ENCODE results near the gene TSR3. TPM values are rescaled to one million over a fixed set of nuclear protein-coding genes. Genes with fewer than 3 reads are reported as not detected.
A peak's percentile ranks its signal among the peaks of the same experiment; 100 is the strongest.

The TSR3 gene
- total RNA-seq, 1 experiment from 2014 or later, result 52.7 TPM

GRCh38 chr16:1312467-1312816 lies 39.2 kb downstream of the TSR3 start:
- ChIA-PET CTCF (no interaction called here), POLR2A (no interaction called here), RAD21 (ENCODE audit: low non-redundant PET in 1 of 2, low total read pairs in 2 of 2, uncharacterized antibody in 2 of 2, unreplicated experiment in 2 of 2) (no interaction called here)
- Histone ChIP-seq H3K9me3 (ENCODE audit: control insufficient read depth in 1 of 2, insufficient read depth in 1 of 2, low read depth in 1 of 2, low read length in 2 of 2) (no peaks in the 10 kb centered on the region), H3K9me2 (ENCODE audit: insufficient read depth) (no peaks in the 10 kb centered on the region), H3K27ac (ENCODE audit: low read depth, low read length) (no peak overlapping the region; the same call in 1 of the 2 replicates), H3K4me1 (ENCODE audit: control insufficient read depth in 1 of 2, insufficient read depth in 2 of 2, low read length in 2 of 2) (peaks cover 7 to 34% of the 10 kb centered on the region in 2 experiments), H3K27me3 (ENCODE audit: insufficient read depth, low read length) (no peaks in the 10 kb centered on the region), H3K4me2 (ENCODE audit: low read length) (0 out of 2 replicates have a peak overlapping the region, but pooled peaks have one; percentile 94), H3K36me3 (ENCODE audit: control insufficient read depth in 1 of 2, insufficient read depth in 2 of 2, low read length in 2 of 2) (peaks cover 28 to 50% of the 10 kb centered on the region in 2 experiments), H3K4me3 (replicated peaks in 1 of 2; ENCODE audit: low read depth in 1 of 2, low read length in 2 of 2) (no peak overlapping the region), H2AFZ (ENCODE audit: low read depth, low read length, poor library complexity, severe bottlenecking) (no peak overlapping the region), H3K9ac (ENCODE audit: low read length) (no peak overlapping the region), H4K20me1 (ENCODE audit: insufficient read depth) (peaks cover 29% of the 10 kb centered on the region; the same call in 1 of the 2 replicates), H3K79me2 (ENCODE audit: insufficient read depth, low read length) (peaks cover 76% of the 10 kb centered on the region)
- TF ChIP-seq RAD21 (IDR thresholded peaks at IDR 0.05; ENCODE audit: low read depth) (no peak), FOSL1 (IDR thresholded peaks at IDR 0.05; ENCODE audit: low read depth) (no peak), ATF3 (IDR thresholded peaks at IDR 0.05) (no peak), JUND (IDR thresholded peaks at IDR 0.05) (no peak), EZH2phosphoT487 (IDR thresholded peaks at IDR 0.05; ENCODE audit: borderline replicate concordance) (no peak), CTCF (IDR thresholded peaks at IDR 0.05 in 2 of 3, conservative IDR thresholded peaks at IDR 0.05 in 1 of 3; ENCODE audit: borderline replicate concordance in 1 of 3, insufficient read depth in 1 of 3, low read depth in 2 of 3, low read length in 2 of 3) (no peak), SIN3A (IDR thresholded peaks at IDR 0.05; ENCODE audit: low read depth) (no peak), CBX3 (IDR thresholded peaks at IDR 0.05; ENCODE audit: low read depth) (no peak), REST (IDR thresholded peaks at IDR 0.05; ENCODE audit: low read depth) (no peak), ZNF274 (IDR thresholded peaks at IDR 0.05; ENCODE audit: low read depth, low read length) (no peak)
- ATAC-seq (no peak), DNase-seq (ENCODE audit: low read depth, low spot score) (no peak)
- intact Hi-C loops (cut with micrococcal nuclease), result no loop called here
- BruUV-seq (replicated peaks), result no TSS peak
